ENCODE measurements around the gene SLC38A11.

Gene SLC38A11

DNA sequence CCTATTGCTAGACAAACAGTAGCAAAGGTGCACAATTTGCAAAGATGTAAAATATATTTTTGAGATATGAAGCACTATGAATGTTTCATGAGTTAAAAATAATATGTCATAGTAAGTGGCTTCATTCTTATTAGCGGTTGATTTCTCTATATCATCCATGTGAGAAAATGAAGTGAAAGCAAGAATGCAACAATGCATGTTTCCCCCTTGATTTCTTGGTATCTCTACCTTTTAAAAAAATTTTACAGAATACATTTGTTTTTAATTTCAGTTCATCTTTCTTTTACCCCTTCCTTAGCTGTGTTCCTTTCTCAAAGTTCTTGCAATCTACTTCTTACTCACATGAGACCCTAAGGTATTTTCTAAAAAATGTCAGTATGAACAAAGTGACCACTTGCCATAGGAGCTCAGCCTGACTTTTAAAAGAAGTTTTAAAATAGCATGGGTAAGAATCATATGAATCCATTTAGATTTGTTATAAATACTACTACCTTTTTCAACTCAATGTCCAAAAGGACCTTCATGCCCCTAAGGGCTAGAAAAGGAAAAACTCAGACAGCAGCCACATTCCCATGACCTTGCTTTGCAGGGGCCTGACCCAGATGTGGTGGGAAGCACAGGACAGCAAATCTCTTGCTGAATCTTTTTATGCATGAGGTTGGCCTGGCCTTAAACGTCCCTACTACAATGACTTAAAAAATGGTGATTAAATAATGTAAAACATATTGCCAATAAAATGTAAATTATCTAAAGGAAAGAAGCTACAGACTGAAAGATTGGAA lies 14.8 kb upstream of the SLC38A11 start:
- no peak for DNase-seq

DNA sequence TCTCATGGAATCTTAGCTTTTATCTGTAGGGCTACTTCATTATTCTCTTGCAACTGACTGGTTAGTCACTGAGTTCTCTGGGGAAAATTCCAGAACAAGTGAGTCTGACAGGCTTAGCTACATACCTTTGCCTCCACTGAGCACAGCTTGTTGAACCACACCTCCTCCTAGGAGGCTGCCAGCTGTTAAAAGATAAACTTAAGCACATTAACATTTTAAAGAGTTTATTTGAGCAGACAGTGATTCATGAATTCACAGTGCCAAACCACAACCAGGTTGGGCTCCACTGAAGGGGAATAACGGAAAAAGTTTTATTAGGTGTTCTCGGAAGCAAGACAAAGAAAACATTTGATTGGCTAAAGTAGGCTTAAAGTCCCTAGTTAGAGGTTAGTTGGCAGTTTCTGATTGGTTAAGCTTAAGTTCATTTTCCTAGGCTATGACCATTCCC lies 12.5 kb upstream of the SLC38A11 start:
- DNase-seq, result no peak

DNA sequence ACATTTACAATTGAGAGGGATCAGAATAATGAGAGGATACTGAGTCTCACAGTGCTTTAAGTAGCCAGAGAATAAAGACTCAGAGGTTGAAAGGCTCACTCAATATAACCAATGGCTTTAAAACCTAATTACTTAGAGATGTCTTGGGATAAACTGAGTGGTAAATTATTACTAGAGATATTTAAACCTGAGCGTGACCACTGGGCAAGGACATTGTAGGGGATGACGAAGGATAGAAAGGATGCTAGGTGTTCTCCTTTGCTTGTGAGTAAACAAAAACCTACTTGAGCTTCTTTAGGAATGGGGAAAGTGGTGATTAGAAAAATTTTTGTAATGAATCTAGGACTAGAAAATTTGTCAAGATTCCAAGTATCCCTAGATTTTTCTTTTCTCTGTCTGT lies 12.0 kb upstream of the SLC38A11 start:
- DNase-seq, result no peak

DNA sequence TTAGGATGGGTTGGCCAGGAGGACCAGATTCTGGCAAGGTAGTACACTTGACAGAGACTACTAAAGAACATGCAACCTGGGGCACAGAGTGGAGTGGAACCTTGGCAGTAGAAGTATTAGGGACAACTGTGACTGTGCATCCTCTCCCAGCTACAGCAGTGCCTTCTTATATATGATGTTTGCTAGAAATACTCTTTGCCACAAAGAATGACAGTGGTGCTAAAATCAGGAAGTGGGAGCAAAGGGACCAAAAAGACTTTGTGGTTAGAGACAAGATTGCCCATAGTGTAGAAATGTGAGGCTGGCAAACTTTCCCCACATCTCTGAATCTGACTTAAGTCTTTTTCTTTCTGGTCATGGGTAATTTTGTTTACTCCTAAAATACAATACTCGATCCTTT lies 9.4 kb upstream of the SLC38A11 start:
- DNase-seq, result no peak

DNA sequence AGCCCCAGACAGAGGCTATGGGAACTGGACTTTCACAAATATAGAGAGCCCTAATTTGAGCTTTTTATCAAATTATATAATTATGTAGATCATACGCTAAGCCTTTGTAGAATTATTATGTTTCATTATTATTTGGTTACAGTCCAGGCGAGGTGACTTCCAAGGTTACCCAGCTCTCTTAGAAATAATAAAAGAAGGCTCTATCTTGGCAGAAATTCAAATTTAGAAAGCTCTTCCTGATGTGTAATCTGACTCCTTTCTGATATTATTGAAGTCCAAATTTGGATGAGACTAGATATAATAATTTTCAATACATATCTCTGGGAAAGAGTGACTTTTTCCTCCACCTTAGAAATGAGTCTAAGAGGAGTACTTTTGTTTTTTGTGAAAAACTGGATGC lies 4.8 kb upstream of the SLC38A11 start:
- DNase-seq, result no peak

DNA sequence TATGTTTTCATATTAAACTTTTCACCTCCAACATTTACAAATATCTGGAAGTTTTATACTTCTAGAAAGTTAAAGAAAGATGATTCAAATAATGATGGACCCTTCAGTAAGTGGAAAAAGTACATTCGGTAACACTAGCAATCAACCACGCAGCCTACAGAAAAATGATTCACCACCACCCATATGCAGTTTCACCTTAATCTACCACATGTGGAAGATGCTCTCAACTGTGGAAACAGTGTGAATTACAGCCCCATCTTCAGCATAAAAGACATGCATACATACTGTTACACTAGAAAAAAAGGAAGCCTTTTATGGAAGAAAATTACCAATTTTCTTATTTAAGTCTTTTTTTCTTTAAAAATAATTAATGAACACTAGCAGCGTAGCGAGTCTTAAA lies 1.1 kb downstream of the SLC38A11 start:
- DNase-seq, result no peak

DNA sequence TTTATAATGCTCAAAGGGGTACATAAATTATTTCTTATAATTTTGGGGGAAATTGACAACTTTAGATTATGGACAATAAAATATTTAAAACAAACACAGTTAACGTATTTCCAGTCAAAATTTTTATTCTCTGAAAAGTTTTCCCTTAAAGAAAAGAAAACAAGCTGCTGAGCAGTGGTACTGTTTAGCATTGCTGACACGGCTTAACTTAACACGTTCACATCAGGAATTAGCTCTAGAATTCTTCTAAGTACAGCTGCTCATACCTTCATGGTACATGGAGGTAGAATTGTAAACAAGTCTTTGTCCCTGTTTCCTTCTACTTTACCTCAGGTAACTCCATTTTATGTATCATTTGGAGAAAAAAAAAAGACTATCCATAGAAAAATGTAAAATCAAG lies 2.0 kb downstream of the SLC38A11 start:
- no peak for DNase-seq

DNA sequence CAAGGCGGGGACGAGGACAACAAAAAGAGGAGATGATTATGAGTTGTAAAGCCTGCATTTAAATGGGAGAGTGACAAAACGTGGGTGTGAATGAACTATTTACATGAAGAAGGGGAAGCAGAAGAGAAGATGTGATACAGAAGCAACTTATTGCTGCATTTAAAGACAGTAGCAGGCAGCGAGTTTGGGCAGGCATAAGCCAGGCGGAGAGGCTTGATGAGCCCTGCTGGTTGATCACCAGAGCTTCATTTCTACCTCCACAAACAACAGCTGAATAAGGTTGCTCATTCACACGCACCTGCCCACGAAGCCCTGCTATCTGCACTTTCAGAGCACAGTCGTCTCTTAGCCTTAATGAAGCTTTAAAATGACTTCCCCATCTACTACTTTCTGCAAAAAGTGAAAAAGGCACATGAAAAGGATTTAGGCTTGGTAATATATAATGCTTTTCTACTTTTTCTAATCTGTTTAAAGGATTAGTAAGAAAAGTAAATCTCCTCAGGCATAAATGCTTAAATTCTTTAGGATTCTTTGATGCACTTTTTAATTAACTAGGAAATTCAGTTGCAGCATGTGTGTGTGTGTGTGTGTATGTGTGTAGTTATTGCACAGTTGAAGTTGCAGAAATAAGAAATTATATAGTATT lies 3.1 kb downstream of the SLC38A11 start:
- no peak for DNase-seq

DNA sequence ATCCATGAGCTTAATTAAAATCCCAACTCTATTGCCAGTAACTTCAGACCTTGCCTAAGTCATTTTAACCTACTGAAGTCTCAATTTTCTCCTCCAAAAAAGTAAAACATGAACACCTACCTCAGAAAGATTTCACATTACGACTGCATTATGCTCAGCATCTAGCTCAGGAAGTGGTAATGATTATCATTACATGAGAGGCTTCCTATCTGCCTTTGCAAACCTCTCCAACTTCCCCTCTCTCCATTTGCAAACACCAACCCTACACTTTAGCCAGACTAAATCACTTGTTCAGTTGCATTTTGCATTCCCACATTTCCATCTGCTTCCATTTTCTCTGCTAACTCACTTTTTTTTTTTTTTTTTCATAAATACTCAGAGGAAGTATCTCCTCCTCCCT lies 6.8 kb downstream of the SLC38A11 start:
- no peak for DNase-seq

DNA sequence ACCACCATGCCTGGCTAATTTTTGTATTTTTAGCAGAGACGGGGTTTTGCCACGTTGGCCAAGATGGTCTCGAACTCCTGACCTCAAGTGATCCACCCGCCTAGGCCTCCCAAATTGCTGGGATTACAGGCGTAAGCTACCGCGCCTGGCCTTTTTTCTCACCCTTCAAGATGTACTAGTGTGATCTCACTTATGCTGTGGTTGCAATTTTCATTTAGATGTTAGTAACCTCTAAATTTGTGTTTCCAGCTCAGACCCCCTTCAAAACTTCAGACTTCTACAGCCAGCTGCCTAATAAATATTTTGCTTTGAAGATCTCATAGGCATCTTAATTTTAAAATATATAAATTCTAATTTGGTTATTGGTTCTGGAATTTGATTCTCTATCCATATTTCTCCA lies 8.0 kb downstream of the SLC38A11 start:
- no peak for DNase-seq

DNA sequence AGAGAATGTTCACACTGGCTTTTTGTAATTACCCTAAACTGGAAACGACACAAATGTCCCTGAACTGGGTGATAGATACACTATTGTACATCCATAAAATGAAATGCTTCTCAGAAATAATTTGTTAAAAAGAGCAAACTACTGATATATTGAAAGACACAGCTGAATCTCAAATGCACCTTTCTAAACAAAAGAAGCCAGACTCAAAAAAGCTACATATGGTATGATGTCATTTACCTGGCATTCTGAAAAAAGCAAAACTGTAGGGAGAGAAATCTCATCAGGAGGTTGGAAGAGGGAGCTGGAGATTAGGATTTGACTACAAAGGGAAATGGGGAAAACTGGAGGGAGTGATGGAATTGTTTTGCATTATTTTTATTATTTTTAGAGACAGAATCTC lies 12.0 kb downstream of the SLC38A11 start:
- no peak for DNase-seq

DNA sequence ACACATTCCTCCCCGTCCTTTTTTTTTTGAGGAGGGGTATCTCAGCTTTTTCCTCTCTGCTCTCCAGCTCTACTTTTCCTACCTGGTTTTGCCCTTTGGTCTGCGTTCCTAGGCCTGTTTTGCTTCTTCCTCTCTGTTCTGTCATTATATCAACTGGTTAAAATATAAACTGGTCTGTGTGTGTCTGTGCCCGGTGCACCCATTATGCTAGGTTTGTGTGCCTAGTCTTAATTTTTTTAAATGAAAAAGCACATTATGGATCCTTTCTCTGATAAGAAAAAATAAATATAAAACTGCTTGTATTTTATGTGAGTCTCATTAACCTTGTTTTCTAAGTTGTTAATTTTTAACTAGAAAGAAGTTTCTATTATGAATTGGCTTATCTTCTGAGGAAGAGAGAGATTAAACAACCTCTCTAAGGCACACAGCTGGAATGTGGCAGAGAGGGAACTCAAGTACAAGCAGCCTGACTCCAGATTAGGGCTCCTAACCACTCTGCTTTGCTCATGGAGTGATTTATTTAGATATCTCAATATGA lies 17.4 kb downstream of the SLC38A11 start:
- no peak for DNase-seq

DNA sequence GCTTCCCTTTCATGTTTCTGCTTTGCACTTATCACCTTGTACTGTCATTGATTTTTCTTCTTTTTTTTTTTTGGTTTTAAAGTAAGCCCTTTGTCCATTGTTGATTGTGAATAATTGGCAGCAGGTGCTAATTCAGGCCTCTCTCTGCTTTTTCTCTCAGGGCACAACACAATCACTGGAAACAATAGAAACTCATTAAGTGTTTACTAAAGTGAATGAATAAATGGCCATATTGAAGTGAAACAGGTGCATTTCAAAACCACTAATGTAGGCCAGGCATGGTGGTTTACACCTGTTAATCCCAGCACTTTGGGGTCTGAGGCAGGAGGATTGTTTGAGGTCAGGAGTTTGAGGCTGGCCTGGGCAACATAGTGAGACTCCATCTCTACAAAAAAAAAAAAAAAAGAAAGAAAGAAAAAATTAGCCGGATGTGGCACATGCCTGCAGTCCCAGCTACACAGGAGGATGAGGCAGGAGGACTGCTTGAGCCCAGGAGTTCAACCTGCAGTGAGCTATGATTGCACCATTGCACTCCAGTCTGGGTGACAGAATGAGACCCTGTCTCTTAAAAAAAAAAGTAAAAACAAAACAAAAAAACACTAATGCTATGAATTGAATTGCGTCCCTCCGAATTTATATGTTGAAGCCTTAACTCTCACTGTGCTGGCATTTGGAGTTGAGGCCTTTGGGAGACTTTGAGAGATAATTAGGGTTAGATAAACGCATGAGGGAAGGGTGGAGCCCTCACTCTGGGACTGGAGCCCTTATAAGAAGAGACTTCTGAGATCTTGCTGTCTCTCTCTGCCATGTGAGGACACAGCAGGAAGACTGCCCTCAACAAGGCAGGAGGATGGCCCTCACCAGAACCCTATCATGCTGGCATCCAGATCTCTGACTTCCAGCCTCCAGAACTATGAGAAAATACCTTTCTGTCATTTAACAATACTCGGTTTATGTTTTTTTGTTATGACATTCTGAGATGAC lies 19.9 kb downstream of the SLC38A11 start:
- no peak for DNase-seq

DNA sequence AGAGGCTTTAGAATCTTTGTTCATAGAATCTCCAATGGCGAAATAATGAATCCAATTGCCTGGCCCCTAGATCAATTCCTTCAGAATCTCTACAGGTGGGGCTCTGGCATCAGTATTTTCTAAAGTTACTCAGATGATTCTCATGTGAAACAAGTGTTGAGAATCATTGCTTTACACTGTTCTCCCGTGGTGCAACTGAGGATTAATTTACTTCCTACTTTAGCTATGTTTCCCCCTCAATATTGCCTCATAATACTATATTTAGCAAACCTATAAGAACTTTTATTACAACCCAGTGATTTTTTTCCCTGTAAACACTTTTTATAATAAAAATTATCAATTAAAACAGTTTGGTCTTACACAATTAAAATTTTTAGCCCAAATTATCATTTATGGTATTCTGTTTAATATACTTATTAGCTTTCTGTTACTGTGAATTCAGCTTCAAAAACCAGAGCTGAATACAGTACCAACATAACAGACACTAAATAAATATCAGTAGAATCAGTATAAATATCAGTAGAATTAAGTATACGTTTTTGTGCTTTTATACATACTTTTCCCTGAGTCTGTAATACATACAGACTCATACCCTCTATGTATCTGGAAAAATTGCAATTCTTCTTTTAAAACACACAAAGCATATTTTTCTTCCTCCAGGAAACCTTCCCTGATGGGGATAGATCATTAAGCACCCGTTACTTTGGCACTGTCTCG lies 20.8 kb downstream of the SLC38A11 start:
- DNase-seq, result no peak

DNA sequence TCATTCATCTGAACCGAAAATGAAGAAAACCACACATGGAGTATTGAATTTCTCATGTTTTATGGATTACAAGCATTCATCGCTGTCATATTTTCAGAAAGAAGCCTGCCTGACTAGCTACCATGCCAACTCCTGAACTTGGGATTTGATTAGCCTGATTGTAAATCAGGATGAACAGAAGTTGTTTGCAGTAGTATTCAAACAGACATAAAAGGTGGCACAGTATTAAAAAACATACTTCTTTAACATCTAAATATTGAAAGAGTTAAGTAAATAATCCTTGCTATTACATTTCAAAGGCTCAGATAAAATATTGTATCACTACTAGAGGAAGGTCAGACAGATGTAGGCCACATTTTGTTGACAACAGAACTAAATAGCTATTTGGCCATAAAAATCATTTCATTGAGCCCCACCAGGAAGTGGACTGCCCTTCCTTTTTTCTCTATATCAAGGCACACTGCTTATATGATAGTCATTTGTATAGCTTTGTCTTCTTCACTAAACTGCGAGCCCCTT lies 21.6 kb downstream of the SLC38A11 start:
- DNase-seq, result no peak

DNA sequence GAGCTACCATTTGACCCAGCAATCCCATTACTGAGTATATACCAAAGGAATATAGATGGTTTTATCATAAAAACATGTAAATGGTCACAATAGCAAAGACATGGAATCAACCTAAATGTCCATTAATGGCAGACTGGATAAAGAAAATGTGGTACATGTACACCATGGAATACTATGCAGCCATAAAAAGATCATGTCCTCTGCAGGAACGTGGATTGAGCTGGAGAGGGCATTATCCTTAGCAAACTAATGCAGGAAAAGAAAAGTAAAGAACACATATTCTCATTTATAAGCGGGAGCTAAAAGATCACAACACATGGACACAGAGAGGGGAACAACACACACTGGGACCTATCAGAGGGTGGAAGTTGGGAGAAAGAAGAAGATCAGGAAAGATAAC lies 22.9 kb downstream of the SLC38A11 start:
- no peak for DNase-seq

DNA sequence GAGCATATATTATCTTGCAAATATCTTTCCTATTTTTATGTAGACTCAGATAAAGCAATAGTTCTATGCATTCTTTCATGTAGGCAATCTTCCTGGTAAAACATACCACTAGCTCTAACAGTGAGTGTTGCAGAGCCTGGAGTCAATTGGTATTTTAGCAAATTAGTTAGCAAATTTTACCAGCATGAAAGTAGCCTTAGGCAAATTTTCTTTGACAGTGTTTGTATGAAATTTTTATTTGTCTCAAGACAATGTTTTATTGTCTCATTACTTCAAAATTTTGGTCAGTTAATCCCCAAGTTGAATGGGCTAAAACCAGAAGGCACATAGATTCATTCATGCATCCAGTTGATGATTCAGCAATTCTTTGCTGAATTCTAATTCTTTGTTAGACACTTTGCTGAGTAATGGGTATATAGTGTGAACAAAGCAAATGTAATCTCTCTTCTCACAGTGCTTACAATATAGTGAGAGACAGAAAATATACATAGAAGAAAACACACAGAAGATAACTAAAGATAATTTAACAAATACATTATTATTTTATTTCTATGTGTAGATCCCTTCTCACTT lies 27.1 kb downstream of the SLC38A11 start:
- DNase-seq, result no peak

DNA sequence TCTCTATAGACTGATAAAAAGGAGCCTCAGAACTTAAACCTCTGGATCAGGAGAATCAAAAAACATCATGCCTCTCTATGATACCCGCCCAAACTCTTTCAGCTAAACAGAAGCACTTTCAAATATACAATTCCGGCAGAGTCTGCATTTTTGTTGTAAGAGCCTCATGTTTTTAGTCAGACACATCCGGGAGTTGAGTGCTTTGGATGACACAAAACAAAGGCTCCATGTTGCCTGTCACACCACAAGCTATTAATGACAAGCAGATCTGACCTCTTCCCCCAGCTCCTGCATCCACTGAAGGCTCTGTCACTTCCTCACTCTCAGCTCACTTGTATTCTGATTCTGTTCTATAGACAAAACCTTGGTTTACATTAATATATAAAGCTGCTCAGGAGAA lies 33.2 kb downstream of the SLC38A11 start:
- no peak for DNase-seq

DNA sequence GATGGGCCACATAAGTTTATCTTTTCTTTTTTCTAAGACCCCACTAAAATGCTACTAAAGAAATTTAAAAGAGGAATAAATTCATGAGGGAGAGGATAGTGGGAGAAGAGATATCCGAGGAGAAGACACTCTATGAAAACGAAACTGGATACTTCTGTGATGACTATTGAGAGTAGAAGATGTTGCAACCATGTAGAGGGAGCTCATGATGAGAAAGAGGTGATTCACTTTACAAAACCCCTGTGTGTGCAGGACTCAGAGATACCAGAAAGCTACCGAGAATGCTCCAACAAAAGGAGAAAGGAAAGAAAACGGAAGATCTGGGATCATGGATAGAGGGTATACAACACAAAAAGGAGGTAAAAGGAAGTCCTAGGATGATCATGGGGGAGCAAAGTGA lies 34.9 kb downstream of the SLC38A11 start:
- no peak for DNase-seq

DNA sequence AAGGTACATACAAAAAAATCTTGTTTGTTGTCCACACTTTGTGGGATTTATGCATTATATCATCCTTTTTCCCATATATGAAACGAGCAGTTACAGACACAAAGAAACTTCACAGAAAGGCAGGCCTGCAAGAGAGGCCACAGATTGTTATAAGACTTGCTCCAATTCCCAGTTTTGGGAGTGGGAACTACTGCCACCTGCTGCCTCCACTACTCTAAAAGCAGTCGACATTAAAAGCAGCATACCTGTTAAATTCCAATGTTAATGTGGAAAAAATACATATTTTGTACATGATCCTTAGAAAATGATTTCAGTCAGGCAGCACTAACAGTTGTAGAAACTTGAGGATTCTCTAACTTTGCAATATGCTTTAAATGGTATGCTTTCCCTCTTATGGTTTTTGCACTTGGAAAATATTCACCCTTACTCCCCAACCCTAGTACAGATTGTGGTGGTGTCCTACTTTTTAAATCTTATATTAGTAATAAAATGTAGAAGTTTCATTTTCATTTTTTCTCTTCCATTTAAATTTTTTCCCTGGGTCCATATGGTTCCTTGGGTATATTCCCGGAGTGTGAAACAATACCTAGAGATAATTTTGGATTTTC lies 37.9 kb downstream of the SLC38A11 start:
- DNase-seq, result peak in 2 of 14 donors; percentile 0 to 2

DNA sequence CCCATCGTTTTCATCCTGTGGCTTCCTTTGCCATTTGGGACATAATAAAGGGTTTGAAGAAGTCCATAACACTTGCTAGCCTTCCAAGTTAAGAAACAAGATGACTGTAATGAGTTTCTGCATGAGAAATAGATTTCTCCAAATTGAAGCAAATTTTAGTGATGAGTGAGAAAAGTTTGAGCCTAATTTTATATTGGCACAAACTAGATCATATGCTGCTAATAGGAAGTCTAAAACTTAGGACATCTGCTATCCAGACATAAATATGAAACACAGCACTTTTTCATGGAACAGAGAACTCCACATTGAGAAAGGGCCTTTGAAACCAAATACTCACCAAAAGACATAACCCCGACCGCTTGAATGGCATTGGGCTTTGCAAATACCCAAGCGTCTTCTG lies 39.8 kb downstream of the SLC38A11 start:
- no peak for DNase-seq

Data from C1 segment of cervical spinal cord (tissue), 14 donors.